ENCODE data around the gene PAX5.

PAX5 gene

DNA sequence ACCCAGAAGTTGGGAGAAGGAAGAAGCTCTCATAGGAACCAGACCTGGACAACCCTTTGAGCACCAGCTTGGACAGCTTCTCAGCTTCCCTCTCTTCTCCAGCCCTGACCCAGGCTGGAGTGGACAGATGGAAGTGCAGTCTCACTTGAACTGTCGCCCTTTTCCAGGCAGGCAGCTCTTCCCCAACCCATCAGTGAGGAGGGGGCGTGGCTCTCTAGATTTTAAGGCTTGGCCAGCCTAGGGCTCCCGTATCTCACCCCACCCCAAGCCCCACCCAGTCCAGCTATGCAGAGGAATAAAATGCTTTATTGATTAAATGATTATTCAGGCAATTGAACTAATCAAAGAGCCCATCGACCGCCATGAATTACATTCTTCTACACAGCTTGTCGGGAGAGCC, 2.2 kb downstream of the PAX5 start:
- H3K4me3 ChIP-seq (ENCODE audit: low read depth, low read length): no peak overlapping the region
- TF ChIP-seq, protein P1, sequence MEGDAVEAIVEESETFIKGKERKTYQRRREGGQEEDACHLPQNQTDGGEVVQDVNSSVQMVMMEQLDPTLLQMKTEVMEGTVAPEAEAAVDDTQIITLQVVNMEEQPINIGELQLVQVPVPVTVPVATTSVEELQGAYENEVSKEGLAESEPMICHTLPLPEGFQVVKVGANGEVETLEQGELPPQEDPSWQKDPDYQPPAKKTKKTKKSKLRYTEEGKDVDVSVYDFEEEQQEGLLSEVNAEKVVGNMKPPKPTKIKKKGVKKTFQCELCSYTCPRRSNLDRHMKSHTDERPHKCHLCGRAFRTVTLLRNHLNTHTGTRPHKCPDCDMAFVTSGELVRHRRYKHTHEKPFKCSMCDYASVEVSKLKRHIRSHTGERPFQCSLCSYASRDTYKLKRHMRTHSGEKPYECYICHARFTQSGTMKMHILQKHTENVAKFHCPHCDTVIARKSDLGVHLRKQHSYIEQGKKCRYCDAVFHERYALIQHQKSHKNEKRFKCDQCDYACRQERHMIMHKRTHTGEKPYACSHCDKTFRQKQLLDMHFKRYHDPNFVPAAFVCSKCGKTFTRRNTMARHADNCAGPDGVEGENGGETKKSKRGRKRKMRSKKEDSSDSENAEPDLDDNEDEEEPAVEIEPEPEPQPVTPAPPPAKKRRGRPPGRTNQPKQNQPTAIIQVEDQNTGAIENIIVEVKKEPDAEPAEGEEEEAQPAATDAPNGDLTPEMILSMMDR (IDR thresholded peaks at IDR 0.05; ENCODE audit: control insufficient read depth, extremely low read depth, insufficient read depth): no peak
- DNase-seq (ENCODE audit: low read depth): no peak

DNA sequence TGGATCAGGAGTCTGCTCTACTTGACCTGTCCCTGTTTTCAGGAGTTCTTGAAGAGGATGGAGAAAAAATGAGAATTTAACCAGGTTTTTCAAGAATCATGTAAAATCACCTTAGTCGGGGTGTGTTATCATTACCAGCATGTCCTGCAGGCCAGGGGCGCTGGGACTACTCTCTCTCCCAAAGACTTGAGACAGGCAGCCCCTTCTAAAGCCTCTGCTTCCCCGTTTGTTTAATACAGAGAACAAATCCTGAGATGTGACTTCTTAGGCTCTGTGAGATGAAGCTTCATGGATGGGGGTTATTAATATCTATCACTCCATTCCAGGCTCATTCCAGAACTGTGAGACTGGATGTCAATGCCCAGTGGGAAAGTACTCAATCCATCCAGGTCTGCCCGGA, 3.0 kb downstream of the PAX5 start:
- H3K4me3 ChIP-seq (ENCODE audit: low read depth, low read length): no peak overlapping the region
- TF ChIP-seq, protein P1 (IDR thresholded peaks at IDR 0.05; ENCODE audit: control insufficient read depth, extremely low read depth, insufficient read depth): no peak

DNA sequence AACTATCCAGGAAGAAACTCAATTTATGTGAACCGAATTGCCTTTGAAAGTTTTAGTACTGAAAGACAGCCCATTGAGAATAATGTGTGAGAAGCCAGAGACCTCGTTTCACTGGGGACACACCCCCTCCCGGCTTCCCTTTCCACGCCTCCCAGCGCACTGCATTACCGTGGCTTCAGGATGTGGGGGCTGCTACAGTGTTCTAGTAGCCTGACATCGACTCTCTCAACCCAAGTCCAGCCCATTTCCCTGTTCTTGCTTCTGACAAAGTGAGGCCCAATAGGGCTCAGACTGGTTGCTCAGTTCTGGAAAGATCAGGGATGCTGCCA, 3.5 kb downstream of the PAX5 start:
- DNase-seq (ENCODE audit: low read depth): no peak
- H3K4me3 ChIP-seq (ENCODE audit: low read depth, low read length): no peak overlapping the region
- TF ChIP-seq, protein P1 (IDR thresholded peaks at IDR 0.05; ENCODE audit: control insufficient read depth, extremely low read depth, insufficient read depth): no peak

More for the DNA sequence above, 3.0 kb downstream of the PAX5 start:
- no peak for DNase-seq (ENCODE audit: low read depth)

DNA sequence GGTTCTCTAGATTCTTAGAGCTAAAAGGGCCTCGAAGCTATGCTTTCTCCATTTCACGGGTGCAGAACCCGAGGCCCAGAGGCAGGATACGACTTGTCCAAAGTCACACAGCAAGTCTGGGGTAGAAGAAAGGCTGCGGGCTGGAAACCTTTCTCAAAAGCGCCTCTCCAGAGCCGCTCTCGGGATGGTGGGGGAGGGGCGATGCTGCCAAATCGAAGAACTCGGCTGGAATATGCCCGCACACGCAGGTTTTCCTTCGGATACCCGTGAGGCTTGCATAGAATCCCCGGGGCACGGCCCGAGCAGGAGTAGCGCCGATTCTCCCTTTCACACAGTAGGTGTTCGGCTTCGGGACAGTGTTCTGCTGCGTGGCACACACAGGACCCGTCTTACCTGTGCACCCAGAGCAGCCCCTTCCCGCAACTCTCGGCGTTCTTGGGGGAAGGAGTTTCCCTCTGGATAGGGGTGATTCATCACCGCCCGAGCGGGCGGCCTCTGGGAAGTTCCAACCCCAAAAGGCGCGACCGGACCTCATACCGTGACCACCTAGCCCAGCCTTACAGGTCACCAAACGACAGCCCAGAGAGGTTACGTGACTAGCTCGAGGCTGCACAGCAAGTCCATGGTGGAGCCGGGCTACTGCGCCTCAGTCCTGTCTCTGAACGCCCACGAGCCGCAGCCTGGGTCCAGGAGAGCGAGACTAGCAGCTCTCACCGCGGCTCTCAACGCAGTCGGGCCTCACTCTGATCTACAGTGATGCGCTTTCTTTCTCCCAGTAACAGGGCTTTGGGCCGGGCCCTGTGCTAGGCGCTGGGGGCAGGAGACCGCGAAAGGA, 4.1 kb downstream of the PAX5 start:
- no peak for DNase-seq (ENCODE audit: low read depth)
- TF ChIP-seq, protein P1 (IDR thresholded peaks at IDR 0.05; ENCODE audit: control insufficient read depth, extremely low read depth, insufficient read depth): no peak
- no peak overlapping the region for H3K4me3 ChIP-seq (ENCODE audit: low read depth, low read length)

DNA sequence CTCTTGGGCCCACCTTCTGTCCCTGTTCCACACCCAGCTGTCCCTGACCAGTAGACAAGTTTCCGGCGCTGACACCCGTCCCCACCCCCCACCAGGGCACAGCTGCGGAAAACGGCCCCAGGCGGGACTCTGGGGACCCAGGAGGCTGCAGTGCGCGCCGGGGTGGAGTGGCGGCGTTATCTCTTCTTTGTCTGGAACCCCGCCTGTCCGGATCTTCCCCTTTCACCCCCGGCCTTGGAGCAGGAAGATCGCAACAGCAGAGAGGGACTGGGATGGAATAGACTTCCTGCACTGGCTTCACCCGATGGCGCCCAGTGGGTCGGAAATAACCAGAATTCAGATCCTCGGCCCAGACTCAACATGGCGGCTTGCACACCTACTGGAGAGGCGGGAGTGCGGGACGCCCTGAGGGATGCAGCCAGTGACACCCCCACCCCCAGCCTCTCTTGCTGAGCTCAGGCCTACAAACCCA, 4.7 kb downstream of the PAX5 start:
- no peak overlapping the region for H3K4me3 ChIP-seq (ENCODE audit: low read depth, low read length)
- no peak for DNase-seq (ENCODE audit: low read depth)

DNA sequence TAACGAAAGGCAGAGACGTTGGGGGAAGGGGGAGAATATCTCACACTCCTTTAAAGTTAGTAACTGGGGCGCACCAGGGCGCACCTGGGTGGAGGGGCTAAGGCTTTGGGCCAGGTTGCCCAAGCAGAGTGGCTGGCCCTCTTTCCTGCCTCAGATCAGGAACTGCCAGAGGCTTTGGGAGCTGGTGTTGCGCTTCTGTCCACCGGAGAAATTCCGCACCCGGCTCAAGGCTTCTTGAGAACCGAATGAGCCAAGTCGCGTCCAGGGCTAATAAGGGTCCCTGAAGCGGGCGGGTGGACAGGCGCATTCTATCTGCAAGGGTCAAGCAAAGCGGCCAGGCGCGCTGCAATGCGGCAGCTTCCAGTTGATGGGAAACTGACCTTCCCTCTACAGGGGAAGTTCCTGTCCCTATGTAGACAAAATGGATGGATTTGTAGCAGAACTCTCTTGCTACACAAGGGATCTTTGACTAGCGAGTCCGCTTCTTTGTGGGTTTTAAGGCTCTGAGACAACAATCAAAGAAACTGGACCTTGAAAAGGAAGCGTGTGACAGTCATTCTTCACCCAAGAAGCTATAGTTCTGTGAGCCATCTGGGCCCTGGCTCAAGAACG, 5.5 kb downstream of the PAX5 start:
- no peak for DNase-seq (ENCODE audit: low read depth)
- no peak overlapping the region for H3K4me3 ChIP-seq (ENCODE audit: low read depth, low read length)
- TF ChIP-seq, protein P1 (IDR thresholded peaks at IDR 0.05; ENCODE audit: control insufficient read depth, extremely low read depth, insufficient read depth): no peak

More for the DNA sequence above, 4.7 kb downstream of the PAX5 start:
- TF ChIP-seq, protein P1 (IDR thresholded peaks at IDR 0.05; ENCODE audit: control insufficient read depth, extremely low read depth, insufficient read depth): no peak
